Epidermal melanocyte (primary cell): ENCODE results near the gene MBLAC1.
"Not testable (repeated sequence)": the region's sequence is repeated elsewhere in the genome, so short reads cannot be mapped to it uniquely, and the experiment has no call there.

ENCODE experiments used
- DNase-seq: peaks from one replicate; pipeline ENCODE4 v3.0.0; 2011; ENCODE audit warnings: low spot score; ENCODE audit not compliant: insufficient read length

MBLAC1 gene

DNA sequence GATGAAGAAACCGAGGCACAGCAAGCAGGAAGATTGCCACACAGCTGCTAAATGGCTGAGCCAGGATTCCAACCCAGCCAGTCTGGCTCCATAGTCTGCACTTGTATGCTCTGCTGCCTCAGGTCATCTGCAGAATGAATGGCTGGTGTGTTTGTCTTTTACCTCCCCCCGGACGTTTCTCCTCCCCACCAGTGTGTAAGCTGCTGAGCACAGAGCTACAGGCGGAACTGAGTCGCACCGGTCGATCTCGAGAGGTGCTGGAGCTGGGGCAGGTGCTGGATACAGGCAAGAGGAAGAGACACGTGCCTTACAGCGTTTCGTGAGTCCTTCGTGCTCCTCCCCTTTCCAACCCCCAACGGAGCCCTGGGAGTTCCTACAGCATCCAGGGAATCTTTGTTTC, 4.7 kb upstream of the MBLAC1 start:
- no peak for DNase-seq

DNA sequence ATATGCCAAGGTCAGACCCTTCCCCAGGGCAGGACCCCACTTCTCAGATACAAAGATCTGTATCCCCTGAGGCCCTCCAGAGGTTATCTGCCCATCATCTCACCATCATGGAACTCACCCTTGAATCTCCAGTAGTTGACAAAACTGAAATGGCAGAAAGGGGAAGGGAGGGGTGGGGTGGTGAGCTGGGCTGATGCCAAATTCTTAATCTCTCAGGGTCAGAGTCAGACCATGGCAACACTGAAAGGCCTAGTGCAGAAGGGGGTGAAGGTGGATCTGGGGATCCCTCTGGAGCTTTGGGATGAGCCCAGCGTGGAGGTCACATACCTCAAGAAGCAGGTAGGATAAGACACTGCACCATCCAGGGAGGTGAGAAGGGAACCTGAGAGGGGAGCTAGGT, 4.2 kb upstream of the MBLAC1 start:
- no peak for DNase-seq

DNA sequence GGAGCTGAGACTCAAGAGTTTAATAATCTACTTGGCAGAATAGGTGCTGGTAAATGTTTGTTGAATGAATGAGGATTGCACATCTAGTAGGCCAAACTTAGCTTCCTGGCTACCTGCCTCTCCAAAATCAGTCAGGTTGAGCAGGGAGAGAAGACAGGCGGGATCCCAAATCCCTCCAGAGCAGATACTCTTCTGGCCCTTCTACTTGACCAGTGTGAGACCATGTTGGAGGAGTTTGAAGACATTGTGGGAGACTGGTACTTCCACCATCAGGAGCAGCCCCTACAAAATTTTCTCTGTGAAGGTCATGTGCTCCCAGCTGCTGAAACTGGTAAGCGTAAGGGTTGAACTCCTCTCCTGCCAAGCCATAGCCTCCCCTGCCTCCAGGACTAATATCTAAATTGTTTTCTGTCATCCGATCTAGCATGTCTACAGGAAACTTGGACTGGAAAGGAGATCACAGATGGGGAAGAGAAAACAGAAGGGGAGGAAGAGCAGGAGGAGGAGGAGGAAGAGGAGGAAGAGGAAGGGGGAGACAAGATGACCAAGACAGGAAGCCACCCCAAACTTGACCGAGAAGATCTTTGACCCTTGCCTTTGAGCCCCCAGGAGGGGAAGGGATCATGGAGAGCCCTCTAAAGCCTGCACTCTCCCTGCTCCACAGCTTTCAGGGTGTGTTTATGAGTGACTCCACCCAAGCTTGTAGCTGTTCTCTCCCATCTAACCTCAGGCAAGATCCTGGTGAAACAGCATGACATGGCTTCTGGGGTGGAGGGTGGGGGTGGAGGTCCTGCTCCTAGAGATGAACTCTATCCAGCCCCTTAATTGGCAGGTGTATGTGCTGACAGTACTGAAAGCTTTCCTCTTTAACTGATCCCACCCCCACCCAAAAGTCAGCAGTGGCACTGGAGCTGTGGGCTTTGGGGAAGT, 2.2 kb upstream of the MBLAC1 start:
- no peak for DNase-seq

DNA sequence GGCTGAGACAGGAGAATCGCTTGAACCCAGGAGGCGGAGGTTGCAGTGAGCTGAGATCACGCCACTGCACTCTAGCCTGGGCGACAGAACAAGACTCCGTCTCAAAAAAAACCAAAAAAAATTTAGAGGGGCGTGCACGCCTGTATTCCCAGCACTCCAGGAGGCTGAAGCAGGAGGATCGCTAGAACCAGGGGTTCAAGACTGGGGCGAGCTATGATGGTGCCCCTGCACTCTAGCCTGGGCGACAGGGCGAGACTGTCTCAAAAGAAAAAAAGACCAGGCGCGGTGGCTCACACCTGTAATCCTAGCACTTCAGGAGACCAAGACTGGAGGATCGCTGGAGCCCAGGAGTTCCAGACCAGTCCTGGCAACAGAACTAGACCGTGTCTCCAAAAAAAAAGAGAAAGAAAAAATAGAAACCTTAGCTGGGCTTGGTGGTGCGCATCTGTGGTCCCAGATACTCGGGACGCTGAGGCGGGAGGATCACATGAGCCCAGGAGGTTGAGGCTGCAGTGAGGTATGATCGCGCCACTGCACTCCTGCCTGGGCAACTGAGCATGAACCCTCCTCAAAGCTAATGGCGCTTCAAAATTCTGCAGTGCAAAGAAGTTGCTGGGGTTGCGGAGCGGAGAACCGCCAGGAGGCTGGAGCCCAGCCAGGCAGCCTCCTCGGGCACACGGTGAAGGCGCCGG, 382 bp upstream of the MBLAC1 start:
- no peak for DNase-seq

DNA sequence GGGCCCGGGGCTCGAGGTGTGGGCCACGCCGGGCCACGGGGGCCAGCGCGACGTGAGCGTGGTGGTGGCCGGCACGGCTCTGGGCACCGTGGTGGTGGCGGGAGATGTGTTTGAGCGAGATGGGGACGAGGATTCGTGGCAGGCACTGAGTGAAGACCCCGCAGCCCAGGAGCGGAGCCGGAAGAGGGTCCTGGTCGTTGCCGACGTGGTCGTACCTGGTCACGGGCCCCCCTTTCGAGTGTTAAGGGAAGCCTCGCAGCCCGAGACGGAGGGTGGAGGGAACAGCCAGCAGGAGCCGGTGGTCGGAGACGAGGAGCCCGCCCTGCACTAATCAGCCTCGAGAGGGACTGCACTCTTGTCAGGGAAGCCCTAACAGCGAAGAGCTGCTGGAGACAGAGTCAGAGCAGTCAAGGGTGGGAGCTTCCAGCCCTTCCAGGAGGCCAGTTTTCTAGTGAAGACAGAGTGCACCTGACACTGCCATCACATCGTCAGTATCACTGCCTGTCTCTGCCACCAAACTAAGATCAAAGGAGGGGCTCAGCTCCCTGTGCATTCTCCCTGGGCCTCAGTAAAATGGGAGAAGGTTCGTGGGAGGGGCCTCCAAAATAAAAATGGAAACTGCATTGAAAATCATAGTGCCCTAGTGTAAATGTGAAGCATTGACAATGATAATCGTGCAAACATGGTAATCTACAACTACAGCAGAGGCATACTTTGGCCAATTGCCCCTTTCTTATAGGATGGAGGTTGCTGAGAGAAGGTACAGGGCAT, 1.3 kb downstream of the MBLAC1 start:
- no peak for DNase-seq

DNA sequence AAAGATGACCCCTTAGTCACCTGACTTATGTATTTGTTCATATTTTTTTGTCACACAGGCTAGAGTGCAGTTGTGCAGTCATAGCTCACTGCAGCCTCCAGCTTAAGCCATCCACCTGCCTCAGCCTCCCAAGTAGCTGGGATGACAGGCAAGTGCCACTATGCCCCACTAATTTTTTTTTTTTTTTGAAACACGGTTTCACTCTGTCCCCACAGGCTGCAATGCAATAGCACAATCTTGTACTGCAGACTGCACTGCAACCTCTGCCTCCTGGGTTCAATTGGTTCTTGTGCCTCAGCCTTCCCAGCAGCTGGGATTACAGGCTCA, 1.8 kb downstream of the MBLAC1 start:
- DNase-seq, result no peak

DNA sequence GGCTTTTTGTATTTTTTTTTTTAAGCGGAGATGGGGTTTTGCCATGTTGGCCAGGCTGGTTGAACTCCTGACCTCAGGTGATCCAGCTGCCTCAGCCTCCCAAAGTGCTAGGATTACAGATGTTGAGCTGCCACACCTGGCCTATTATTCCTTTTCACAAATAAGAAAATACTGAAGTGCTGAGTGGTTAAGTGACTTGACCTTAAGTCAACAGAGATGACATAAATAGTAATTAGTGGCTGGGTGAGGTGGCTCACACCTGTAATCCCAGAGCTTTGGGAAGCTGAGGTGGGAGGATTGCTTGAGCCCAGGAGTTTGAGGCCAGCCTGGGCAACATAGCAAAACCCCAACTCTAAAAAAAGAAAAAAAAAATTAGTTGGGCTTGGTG, 3.4 kb downstream of the MBLAC1 start:
- not testable (repeated sequence) for DNase-seq

DNA sequence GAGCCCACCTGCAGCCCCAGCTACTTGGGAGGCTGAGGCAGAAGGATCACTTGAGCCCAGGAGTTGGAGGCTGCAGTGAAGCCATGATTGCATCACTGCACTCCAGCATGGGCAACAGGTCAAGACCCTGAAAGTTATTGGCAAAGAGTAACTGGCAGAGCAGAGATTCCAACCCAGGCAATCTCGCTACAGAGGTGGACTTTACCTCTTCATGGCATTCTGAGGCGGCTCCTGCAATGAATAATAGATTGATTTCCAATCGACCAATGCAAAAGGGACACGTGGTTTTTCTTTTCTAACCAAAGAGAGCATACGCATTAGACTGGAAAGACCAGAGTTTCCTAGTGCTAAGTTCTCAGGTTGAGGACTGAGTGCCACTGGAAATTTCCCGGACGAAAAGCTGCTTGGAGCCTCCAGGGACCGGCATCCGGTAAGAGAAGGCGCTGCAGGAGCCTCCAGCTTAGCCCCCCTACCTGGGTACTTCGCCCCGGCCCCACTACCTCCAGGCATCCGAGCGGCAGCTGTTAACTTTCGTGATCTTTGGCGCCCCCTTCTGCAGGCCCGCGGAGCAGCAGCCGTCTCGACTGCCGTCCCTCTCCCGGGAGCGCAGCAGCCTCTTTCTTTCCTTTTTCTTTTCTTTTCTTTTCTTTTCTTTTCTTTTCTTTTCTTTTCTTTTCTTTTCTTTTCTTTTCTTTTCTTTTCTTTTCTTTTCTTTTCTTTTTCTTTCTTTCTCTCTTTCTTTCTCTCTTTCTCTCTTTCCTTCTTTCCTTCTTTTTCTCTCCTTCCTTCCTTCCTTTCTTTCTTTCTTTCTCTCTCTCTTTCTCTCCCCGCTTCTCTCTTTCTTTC, 4.1 kb downstream of the MBLAC1 start:
- DNase-seq, result peak; percentile 65

DNA sequence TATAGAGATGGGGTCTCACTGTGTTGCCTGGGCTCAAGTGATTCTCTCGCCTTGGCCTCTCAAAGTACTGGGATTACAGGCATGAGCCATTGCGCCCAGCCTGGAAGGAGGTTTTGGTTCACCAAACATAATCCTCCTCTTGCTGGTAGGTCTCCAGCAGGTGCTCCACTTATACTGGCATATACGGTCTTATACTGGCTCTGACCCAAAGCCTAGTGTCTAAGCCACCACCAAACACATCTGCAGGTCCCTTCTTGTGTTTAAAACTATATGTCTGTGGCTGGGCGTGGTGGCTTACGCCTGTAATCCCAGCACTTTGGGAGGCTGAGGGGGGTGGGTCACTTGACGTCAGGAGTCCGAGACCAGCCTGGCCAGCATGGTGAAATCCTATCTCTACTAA, 5.4 kb downstream of the MBLAC1 start:
- no peak for DNase-seq

DNA sequence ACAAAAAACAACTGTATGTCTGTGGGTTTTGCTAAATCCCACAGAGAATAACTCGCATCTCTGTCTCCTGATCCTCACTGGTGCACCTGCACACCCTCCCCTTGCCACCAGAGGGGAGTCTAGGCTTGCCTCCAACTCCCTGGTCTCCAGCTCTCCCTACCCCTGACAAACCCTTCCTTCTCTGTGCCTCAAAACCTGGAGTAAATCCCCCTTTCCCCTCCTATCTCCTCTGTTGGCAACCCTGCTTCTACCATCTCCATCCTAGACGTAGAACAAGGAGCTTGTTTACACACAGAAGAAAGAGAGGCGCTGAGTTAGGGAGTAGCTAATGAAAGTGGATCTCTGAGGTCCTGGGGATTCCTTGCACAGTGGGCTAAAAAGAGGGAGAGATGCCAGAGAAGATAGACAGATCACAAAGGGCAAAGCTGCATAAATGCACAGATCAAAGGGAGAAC, 6.0 kb downstream of the MBLAC1 start:
- peak; percentile 71 for DNase-seq

DNA sequence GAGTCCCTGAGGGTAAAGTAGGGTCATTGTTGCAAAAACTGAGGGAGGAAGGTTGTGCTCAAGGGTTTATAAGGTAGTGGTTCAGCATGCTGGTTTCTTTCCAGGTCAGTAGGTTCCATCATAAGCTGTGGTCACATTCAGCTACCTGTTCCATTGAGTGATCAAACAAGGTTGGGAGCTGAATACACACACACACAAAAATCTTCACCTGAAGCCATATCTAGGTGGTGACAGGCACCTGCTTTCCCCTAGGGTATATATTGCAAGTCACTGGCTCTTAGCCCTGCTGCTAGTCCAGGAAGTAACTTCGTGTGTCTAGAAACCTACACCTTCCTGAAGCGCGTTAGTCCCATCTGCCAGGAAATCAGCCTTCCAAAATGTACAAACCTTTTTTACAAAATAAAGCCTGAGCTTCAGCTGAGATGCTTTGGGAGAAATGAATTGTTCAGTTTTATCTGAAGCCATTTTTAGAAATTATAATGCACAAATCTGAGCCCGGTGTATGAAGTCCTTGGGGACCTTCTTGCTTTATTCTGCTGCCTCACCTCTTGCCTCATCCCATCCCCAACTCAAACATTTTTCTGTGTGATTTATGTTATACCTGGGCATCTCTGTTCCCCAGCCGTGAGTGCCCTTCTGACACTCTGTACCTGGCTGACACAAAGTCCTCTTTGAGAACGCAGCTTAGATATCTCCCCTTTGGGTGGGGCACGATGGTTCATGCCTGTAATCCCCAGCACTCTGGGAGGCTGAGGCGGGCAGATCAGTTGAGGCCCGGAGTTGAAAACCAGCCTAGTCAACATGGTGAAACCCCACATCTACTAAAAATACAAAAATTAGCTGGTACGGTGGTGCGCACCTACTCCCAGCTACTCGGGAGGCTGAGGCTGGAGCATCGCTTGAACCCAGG, 11.3 kb downstream of the MBLAC1 start:
- no peak for DNase-seq

DNA sequence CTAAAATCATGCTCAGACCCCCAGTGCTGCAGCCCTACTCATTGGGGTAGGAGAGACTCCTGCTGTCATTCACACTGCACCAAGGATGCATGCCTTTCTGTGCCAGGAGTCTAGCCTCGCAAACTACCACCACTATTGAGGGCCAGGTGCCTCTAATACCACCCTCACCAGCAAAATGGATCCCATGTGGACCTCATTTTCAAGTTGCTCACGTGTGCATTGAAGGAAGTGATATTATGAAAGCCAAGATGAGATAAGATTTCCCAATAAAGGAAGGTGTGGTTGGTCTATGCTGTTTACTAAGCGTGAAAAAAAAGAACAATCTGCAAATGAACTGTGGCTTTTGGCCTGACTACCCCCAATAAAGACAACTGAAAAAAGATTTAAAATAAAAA, 14.8 kb downstream of the MBLAC1 start:
- no peak for DNase-seq

DNA sequence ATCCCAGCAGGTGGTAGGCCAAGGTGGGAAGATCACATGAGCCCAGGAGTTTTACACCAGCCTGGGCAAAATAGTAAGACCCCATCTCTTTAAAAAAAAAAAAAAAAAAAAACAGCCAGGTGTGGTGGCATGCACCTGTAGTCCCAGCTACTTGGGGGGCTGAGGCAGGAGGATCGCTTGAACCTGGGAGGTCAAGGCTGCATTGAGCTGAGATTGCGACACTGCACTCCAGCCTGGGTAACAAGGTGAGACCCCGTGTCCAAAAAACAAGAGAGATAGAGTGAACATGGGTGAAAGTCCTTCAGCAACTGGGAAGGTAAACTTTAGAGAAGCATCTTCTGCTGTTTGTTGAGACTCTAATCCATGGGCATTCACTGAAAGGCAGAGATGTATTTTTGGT, 15.7 kb downstream of the MBLAC1 start:
- DNase-seq, result no peak

DNA sequence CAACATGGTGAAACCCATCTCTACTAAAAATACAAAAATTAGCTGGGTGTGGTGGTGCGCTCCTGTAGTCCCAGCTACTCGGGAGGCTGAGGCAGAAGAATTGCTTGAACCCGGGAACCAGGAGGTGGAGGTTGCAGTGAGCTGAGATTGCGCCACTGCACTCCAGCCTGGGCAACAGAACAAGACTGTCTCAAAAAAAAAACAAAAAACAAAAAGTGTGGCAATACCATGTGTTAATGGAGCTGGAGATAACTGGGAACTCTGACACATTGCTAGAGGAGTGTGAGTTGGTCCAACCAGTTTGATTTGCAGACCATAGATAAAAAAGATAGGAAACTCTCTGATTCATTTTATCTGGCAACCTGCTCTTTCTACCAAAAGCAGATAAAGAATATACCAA, 19.6 kb downstream of the MBLAC1 start:
- not testable (repeated sequence) for DNase-seq

DNA sequence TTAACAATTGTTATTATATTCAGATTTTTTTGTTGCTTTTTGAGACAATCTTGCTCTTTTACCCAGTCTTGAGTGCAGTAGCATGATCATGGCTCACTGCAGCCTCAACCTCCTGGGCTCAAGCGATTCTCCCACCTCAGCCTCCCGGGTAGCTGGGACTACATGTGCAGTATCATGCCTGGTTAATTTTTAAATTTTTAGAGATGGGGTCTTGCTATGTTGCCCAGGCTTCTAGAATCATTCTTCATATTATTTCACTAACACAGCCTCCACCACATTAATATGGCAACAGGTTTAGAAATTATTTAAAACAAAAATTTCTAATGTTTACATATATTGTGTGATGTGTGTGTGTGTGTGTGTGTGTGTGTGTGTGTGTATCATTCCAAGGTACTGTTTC, 20.5 kb downstream of the MBLAC1 start:
- no peak for DNase-seq

DNA sequence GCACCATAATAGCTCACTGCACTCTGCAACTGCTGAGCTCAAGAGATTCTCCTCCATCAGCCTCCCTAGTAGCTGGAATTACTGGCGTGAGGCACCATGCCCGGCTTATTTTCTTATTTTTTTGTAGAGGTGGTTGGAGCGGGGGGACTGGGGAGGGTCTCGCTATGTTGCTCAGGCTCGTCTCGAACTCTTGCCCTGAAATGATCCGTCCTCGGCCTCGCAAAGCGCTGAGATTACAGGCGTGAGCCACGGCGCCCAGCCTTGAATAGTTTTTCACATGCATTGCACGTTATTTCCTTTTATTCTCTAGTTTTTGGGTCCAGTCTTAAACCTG, 21.4 kb downstream of the MBLAC1 start:
- DNase-seq, result no peak

DNA sequence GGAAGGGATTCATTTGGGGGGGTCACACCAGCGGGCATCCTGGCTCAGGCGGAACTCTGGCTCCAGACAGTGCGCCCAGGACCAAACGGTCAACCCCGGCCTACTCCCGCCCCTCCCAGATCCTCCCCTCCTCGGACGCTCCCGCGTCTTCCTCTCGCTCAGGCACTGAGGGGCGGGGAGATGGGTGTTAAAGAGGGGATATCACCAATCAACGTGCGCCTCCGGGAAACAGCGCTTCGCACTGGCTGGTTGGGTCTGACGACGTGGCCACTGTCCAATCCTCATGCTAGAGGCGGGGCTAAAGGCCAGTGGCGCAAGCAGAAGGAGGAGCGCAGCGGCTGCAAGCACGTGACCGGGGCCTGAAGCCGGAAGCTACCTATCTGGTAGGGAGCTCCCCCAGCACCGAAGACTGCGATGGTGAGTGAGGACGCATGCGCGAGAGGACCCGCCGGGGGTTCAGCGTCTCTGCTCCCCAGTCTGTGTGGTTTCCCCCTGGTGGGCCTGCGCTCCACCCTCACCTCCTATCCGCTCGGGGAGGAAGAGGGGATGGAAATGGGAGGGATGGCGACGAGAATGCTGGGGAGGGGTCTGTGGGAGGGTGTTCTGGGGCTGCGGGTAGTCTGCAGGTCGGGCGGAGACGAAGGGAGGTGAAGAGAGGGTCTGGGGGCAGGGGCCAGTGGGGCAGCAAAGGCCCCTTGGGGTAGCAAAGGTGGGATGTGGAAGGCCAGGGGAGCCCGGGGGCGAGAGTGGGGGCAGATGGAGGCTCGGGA, 22.0 kb downstream of the MBLAC1 start, which contains the start of gene LAMTOR4:
Gene LAMTOR4 (plus strand): TSS at position 360 of the 770 bp plus-strand sequence. CDS start 55 bp downstream, at position 415.
- peak; percentile 97 for DNase-seq

DNA sequence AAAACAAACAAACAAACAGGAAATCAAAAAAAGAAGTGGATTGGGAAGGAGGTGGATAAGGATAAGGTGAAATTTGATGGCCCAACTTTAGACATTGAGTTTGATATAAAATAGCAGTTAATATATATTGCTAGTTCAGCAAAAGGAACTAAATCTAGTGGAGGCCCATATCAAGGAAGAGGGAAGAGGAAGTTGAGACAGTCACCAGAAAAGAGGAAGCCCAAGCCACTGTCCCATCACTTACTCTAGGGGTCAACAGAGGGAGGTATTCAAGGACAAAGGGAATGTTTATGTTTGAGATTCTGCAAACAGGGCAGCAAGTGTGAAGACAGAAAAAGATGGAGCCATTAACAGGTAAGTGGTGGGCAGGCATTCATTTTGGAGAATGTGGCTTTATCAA, 25.6 kb downstream of the MBLAC1 start:
- DNase-seq, result no peak

DNA sequence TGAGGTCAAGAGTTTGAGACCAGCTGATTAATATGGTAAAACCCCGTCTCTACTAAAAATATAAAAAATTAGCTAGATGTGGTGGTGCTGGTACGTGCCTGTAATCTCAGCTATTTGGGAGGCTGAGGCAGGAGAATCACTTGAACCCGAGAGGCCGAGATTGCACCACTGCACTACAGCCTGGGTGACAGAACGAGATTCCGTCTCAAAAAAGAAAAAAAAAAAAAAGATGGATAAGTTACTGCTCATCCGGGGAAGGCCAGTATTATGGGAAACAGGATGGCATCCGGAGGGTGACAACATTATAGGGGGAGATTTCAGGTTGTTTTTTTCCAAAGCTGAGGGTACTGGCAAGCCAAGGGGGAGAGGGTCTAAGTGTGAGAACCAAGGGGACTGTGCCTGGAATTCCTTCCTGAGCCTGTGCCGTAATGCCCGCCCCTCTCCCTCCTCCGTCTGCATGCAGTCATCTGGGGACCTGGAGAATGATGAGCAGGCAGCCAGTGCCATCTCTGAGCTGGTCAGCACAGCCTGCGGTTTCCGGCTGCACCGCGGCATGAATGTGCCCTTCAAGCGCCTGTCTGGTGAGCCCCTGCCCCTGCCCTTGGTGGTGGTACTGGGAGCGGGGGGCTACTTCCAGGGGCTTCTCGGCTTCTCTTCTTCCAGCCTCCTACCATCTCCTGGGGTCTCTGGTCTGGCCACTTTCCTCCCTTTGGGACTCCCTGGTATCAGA, 26.3 kb downstream of the MBLAC1 start:
- DNase-seq, result no peak
